ENCODE data around the gene CORO2B. TPM values are rescaled to one million over a fixed set of nuclear protein-coding genes. Genes with fewer than 3 reads are reported as not detected.

CORO2B gene
- total and polyA plus RNA-seq, 2 of the 13 experiments (the other 11 are each of a cell fraction or from before 2014, with no cell fraction given): 0.35 to 0.63 TPM

DNA sequence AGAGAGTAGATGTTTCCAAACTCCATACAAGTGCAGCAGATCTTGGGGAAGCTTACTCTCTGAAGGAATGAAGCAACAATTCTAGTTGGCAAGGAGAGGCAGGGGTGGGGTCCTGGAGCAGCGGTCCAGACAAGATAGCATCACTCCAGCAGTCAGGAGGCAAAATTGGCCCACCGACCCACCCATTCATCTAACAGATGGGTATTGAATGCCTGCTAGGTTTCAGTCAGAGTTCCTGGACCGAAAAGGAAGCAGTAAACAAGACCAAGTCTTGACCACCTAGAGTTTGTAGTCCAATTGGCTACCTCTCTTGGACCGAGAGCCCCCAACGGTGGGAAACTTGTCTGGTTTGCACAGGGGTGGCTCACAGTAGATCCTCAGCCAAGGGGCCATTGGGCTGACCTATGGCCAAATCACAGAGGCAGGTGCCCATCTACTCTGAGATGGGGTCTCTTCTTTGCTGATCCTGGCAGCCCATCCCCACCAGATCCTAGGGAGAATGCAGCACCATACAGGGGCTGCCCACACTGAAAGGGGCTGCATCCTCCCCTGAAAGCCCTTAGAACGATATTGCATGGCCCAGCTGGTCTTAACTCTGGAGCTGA, 74.3 kb downstream of the CORO2B start (continued):
- no peak for TF ChIP-seq NR0B2 (CRISPR knock-in tag; IDR thresholded peaks at IDR 0.05)

GRCh38 chr15:68653801-68654200, 75.0 kb downstream of the CORO2B start:
- WGBS (ENCODE audit: low lambda C conversion rate): 20% methylated on average over 6 of the region's 6 CpGs
- no peak for TF ChIP-seq ZNF276 (CRISPR knock-in tag; IDR thresholded peaks at IDR 0.05; ENCODE audit: low read depth)
- TF ChIP-seq, protein P1, sequence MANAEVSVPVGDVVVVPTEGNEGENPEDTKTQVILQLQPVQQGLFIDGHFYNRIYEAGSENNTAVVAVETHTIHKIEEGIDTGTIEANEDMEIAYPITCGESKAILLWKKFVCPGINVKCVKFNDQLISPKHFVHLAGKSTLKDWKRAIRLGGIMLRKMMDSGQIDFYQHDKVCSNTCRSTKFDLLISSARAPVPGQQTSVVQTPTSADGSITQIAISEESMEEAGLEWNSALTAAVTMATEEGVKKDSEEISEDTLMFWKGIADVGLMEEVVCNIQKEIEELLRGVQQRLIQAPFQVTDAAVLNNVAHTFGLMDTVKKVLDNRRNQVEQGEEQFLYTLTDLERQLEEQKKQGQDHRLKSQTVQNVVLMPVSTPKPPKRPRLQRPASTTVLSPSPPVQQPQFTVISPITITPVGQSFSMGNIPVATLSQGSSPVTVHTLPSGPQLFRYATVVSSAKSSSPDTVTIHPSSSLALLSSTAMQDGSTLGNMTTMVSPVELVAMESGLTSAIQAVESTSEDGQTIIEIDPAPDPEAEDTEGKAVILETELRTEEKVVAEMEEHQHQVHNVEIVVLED (CRISPR knock-in tag; IDR thresholded peaks at IDR 0.05; ENCODE audit: borderline replicate concordance): no peak
- no peak for TF ChIP-seq HBP1 (CRISPR knock-in tag; IDR thresholded peaks at IDR 0.05; ENCODE audit: low read depth)
- no peak for TF ChIP-seq SRY (CRISPR knock-in tag; IDR thresholded peaks at IDR 0.05)
- no peak for TF ChIP-seq JUN (CRISPR knock-in tag; IDR thresholded peaks at IDR 0.05)
- TF ChIP-seq HDAC6 (IDR thresholded peaks at IDR 0.05; ENCODE audit: low read depth, low read length): no peak
- no peak for TF ChIP-seq ATF5 (CRISPR knock-in tag; IDR thresholded peaks at IDR 0.05; ENCODE audit: low read depth)
- TF ChIP-seq ZNF512B (CRISPR knock-in tag; IDR thresholded peaks at IDR 0.05; ENCODE audit: borderline replicate concordance): no peak
- no peak for TF ChIP-seq PHB2 (IDR thresholded peaks at IDR 0.05; ENCODE audit: partially characterized antibody)
- no peak for TF ChIP-seq HNRNPUL1 (IDR thresholded peaks at IDR 0.05; ENCODE audit: low read depth, low read length)
- no peak for TF ChIP-seq HDAC2 (CRISPR knock-in tag; IDR thresholded peaks at IDR 0.05)
- no peak for TF ChIP-seq PRPF4 (IDR thresholded peaks at IDR 0.05; ENCODE audit: low read depth, low read length, poor library complexity, severe bottlenecking)

More at GRCh38 chr15:68653801-68654200, 75.0 kb downstream of the CORO2B start:
- Histone ChIP-seq H3K27me3 (ENCODE audit: control insufficient read depth in 1 of 2, insufficient read depth in 2 of 2, low read length in 2 of 2) (peaks cover 0 to 23% of the 10 kb centered on the region in 2 experiments; a peak in 1 of 5 replicates), H3K36me3 (replicated peaks in 1 of 2; ENCODE audit: control insufficient read depth in 1 of 2, insufficient read depth in 2 of 2, low read length in 2 of 2) (no peaks in the 10 kb centered on the region), H3K27ac (ENCODE audit: extremely low read length, insufficient read depth, low read length) (no peak overlapping the region), H3K9ac (ENCODE audit: insufficient read depth, low read depth, low read length) (no peak overlapping the region), H3K9me3 (ENCODE audit: low read length) (no peaks in the 10 kb centered on the region), H3K79me2 (ENCODE audit: insufficient read depth, low read length) (no peaks in the 10 kb centered on the region), H3K4me3 (replicated peaks in 1 of 3; ENCODE audit: insufficient read depth in 1 of 3, low read depth in 2 of 3, low read length in 3 of 3) (no peak overlapping the region), H2AFZ (ENCODE audit: low read length) (no peak overlapping the region), H4K20me1 (ENCODE audit: insufficient read depth, low read length) (no peaks in the 10 kb centered on the region), H3K4me2 (ENCODE audit: low read depth, low read length) (no peak overlapping the region), H3K4me1 (ENCODE audit: insufficient read depth, low read length) (no peaks in the 10 kb centered on the region)
- in situ Hi-C loops (cut with HindIII; ENCODE audit: extremely low pct_ligation_motif_present, low pct_unique_long_range_greater_than_20kb) (no loop called here), intact Hi-C loops (cut with micrococcal nuclease; ENCODE audit: unreplicated experiment) (no loop called here)
- ChIA-PET CTCF (ENCODE audit: low intra/inter-chr PET ratio, low total read pairs) (no interaction called here), POLR2A (no interaction called here)
- ATAC-seq: no peak
- DNase-seq (ENCODE audit: low spot score): no peak
- no peak for FAIRE-seq
- BruUV-seq (replicated peaks): no TSS peak

All from HepG2 (cell line).